ENCODE results near the gene ACTL10.

DNA sequence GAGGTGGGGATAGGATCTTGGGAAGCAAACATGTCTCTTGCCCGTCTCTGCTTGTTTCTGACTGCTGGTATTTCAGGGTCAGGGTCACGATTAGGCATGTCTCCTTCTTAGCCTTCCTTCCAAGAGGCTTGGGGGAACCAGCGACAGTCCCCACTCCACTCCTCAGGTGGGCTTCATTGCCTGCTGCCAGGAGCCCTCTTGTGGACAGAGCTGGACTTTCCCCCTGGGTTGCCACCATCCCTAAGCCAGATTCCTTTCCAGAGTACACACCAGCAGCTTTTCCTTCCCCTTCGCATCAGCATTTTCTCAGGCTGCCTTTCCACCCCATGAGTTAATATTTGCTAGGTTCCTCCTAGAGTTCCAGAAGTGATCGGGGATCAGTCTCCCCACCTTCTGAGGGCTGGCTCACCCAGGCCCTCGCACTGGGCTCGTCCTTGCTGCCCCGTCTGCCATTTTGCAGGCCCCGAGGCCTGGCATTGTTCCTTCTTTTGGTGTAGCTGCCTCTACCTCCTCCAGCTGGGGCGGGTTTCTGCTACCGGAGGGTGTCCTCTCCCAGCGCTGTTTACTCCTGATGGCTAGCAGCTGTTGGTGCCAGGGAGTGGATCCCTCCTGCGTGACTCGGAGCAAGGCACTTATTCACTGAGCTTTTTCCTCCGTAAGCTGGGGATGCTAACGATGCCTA, 13.4 kb upstream of the ACTL10 start:
- TF ChIP-seq, protein P1, sequence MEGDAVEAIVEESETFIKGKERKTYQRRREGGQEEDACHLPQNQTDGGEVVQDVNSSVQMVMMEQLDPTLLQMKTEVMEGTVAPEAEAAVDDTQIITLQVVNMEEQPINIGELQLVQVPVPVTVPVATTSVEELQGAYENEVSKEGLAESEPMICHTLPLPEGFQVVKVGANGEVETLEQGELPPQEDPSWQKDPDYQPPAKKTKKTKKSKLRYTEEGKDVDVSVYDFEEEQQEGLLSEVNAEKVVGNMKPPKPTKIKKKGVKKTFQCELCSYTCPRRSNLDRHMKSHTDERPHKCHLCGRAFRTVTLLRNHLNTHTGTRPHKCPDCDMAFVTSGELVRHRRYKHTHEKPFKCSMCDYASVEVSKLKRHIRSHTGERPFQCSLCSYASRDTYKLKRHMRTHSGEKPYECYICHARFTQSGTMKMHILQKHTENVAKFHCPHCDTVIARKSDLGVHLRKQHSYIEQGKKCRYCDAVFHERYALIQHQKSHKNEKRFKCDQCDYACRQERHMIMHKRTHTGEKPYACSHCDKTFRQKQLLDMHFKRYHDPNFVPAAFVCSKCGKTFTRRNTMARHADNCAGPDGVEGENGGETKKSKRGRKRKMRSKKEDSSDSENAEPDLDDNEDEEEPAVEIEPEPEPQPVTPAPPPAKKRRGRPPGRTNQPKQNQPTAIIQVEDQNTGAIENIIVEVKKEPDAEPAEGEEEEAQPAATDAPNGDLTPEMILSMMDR (IDR thresholded peaks at IDR 0.05): peak; percentile 46 to 82 (median 74)
- TF ChIP-seq POLR2A (IDR thresholded peaks at IDR 0.05): no peak
